GM12878 (cell line): Measurements from ENCODE around the gene MTHFD2. TPM values are rescaled to one million over a fixed set of nuclear protein-coding genes. Genes with fewer than 3 reads are reported as not detected.

Experiments used
- ATAC-seq: fragments of 200-7000 bp; cut with Tn5 transposase; 3 replicates; pipeline ENCODE4 v1.9.1; 2020; ENCODE audit warnings: mild to moderate bottlenecking, moderate library complexity
- BruUV-seq: library from RNA; stranded (reverse); fragments of 400-500 nt; replicated peaks from 2 replicates; lab custom pipeline; 2021; lab: Mats Ljungman, UMichigan
- CTCF ChIA-PET: fragments of 300-600 bp; sonication (Branson Sonifier 250); formaldehyde crosslinking; extraction: SDS; loops from one replicate; lab custom pipeline; 2021; ENCODE audit warnings: inconsistent platforms; lab: Yijun Ruan, JAX
- POLR2A ChIA-PET: fragments of 350-600 bp; formaldehyde crosslinking; extraction: SDS; loops from one replicate; lab custom pipeline; 2021; ENCODE audit warnings: inconsistent platforms; lab: Charles Lee
- RAD21 ChIA-PET: fragments of 300-600 bp; sonication (Branson Sonifier 250); formaldehyde crosslinking; loops from one replicate; lab custom pipeline; 2023; ENCODE audit warnings: antibody characterized with exemption; ENCODE audit not compliant: unreplicated experiment; lab: Charles Lee
- SMC1A ChIA-PET: fragments of 300-600 bp; sonication (Branson Sonifier 250); formaldehyde crosslinking; loops from one replicate; lab custom pipeline; 2023; ENCODE audit not compliant: unreplicated experiment, uncharacterized antibody; lab: Charles Lee
- DNase-seq: peaks from one replicate; pipeline ENCODE4 v3.0.0-alpha.2; 2011; ENCODE audit warnings: low read depth, low spot score
- FAIRE-seq: peaks from 3 replicates; lab custom pipeline; 2011; peaks lifted over from hg19 to GRCh38; lab: Jason Lieb, UNC
- H2AFZ ChIP-seq: 2 replicates; pipeline ENCODE4 v1.6.0; 2011; ENCODE audit warnings: low read depth, low read length, control low read depth; ENCODE audit not compliant: control insufficient read depth
- H3K27ac ChIP-seq: 2 replicates; pipeline ENCODE4 v1.5.1; 2011; ENCODE audit warnings: control low read depth; ENCODE audit not compliant: control insufficient read depth, insufficient read depth
- H3K27me3 ChIP-seq, 2 experiments: replicated peaks in 1 of 2; 2 replicates each; pipeline versions ENCODE4 v1.6.0 to v1.6.1; 2011; ENCODE audit warnings: low read length in 1 of 2; ENCODE audit not compliant: control insufficient read depth in 2 of 2, insufficient read depth in 2 of 2
- H3K36me3 ChIP-seq, 2 experiments: 2 replicates each; pipeline ENCODE4 v1.5.1; 2011; ENCODE audit warnings: low read length in 1 of 2; ENCODE audit not compliant: control insufficient read depth in 2 of 2, insufficient read depth in 2 of 2
- H3K4me1 ChIP-seq: 2 replicates; pipeline ENCODE4 v1.6.1; 2011; ENCODE audit warnings: mild to moderate bottlenecking, low read length, moderate library complexity, mixed read lengths; ENCODE audit not compliant: control insufficient read depth, insufficient read depth
- H3K4me2 ChIP-seq: 2 replicates; pipeline ENCODE4 v1.6.0; 2011; ENCODE audit warnings: control low read depth; ENCODE audit not compliant: control insufficient read depth, insufficient read depth
- H3K4me3 ChIP-seq: fragments of 200-600 bp; sonication (generic); 2 replicates; pipeline ENCODE4 v1.5.1; 2016
- H3K79me2 ChIP-seq: 2 replicates; pipeline ENCODE4 v1.6.0; 2011; ENCODE audit warnings: low read length; ENCODE audit not compliant: control insufficient read depth, insufficient read depth
- H3K9ac ChIP-seq: 2 replicates; pipeline ENCODE4 v1.8.0; 2011; ENCODE audit warnings: low read length, control low read depth, mixed read lengths; ENCODE audit not compliant: control insufficient read depth, insufficient read depth
- H3K9me3 ChIP-seq: replicated peaks from 3 replicates; pipeline ENCODE4 v1.5.1; 2011; ENCODE audit warnings: mild to moderate bottlenecking, low read length; ENCODE audit not compliant: control insufficient read depth, insufficient read depth
- H4K20me1 ChIP-seq: 2 replicates; pipeline ENCODE4 v1.6.0; 2011; ENCODE audit not compliant: control insufficient read depth, insufficient read depth
- BCLAF1 ChIP-seq: fragments of 450-650 bp; IDR thresholded peaks from 2 replicates; pipeline ENCODE4 v1.6.1; 2017; ENCODE audit warnings: antibody characterized with exemption, mild to moderate bottlenecking, moderate library complexity
- E2F4 ChIP-seq: IDR thresholded peaks from 2 replicates; pipeline ENCODE4 v1.6.1; 2012; ENCODE audit warnings: low read depth, low read length, improper control_type of control experiment
- HSF1 ChIP-seq: fragments of 150-350 bp; IDR thresholded peaks from 2 replicates; pipeline ENCODE4 v1.6.1; 2014; ENCODE audit warnings: mild to moderate bottlenecking, low read depth, low read length
- NKRF ChIP-seq: fragments of 450-650 bp; conservative IDR thresholded peaks from 2 replicates; pipeline ENCODE4 v1.6.1; 2017; ENCODE audit warnings: mild to moderate bottlenecking, moderate library complexity
- POLR2AphosphoS5 ChIP-seq: IDR thresholded peaks from 2 replicates; pipeline ENCODE4 v1.6.1; 2011; ENCODE audit warnings: mild to moderate bottlenecking, low read length, inconsistent platforms
- SIN3A ChIP-seq: IDR thresholded peaks from 2 replicates; pipeline ENCODE4 v1.6.1; 2012; ENCODE audit warnings: low read depth, low read length, improper control_type of control experiment
- SMARCA5 ChIP-seq: fragments of 450-650 bp; IDR thresholded peaks from 2 replicates; pipeline ENCODE4 v1.6.1; 2017; ENCODE audit warnings: mild to moderate bottlenecking
- ZNF687 ChIP-seq: fragments of 450-650 bp; IDR thresholded peaks from 2 replicates; pipeline ENCODE4 v1.6.1; 2017; ENCODE audit warnings: mild to moderate bottlenecking, moderate library complexity
- WGBS: methylation state at CpG from one replicate; pipeline ENCODE4 v1.1.6; 2016; ENCODE audit warnings: low lambda C conversion rate; ENCODE audit not compliant: insufficient replicate concordance, insufficient coverage; ENCODE audit errors: missing lambda C conversion rate; 5-methylcytosine and 5-hydroxymethylcytosine counted together
- in situ Hi-C: fragments of 300-500 bp; cut with MboI; formaldehyde crosslinking; loops from 9 replicates; pipeline ENCODE4 v1.14.3; 2018; ENCODE audit warnings: mixed read lengths
- intact Hi-C: fragments of 100-400 bp; cut with micrococcal nuclease; formaldehyde crosslinking; loops from one replicate; pipeline ENCODE4 v1.14.2; 2022; ENCODE audit not compliant: unreplicated experiment
- polyA plus RNA-seq, 11 experiments: library from polyadenylated mRNA; depleted of rRNA in 4 of 11; unstranded in 6 of 11; stranded (reverse) in 5 of 11; fragments of >200 nt; fragmentation: Nextera tagmentation in 4 of 11; fragmentation: Illumina TruSeq in 1 of 11; extraction: Ambion mirVana in 4 of 11; extraction: Trizol in 1 of 11; gene quantifications; 1 replicate in 1 of 11; 2 replicates in 10 of 11; pipeline versions ENCODE4 v1.2.1 to v1.2.3, GENCODE V29; 2011 to 2016; ENCODE audit warnings: inconsistent platforms in 2 of 11, missing spikeins in 2 of 11, low read depth in 1 of 11
- total RNA-seq, 4 experiments: library from RNA; depleted of rRNA in 3 of 4; stranded (reverse); fragments of >200 nt in 3 of 4; fragmentation: Illumina TruSeq in 1 of 4; extraction: Trizol in 1 of 4; gene quantifications; 2 replicates each; pipeline versions ENCODE4 v1.2.1 to v1.2.3, GENCODE V29; 2013 to 2021

MTHFD2 gene
- total and polyA plus RNA-seq, 10 of the 15 experiments (the other 5 are each of a cell fraction or from before 2014, with no cell fraction given), result 128 to 292 (median 150) TPM

GRCh38 chr2:74198023-74198460 lies 373 bp upstream of the MTHFD2 start (continued):
- TF ChIP-seq NKRF, result peak; percentile 20; the same call in 1 of the 2 replicates
- 0 out of 2 replicates have a peak, but pooled peaks have one; percentile 37 for TF ChIP-seq SMARCA5

GRCh38 chr2:74199275-74199701 lies 873 bp downstream of the MTHFD2 start:
- FAIRE-seq, result no peak
- Histone ChIP-seq H3K9me3 (no peaks in the 10 kb centered on the region), H3K79me2 (peaks cover 61% of the 10 kb centered on the region), H3K27ac (peak overlapping the region; percentile 93), H3K4me2 (peak overlapping the region; percentile 46), H3K4me3 (peak overlapping the region; percentile 96), H2AFZ (no peak overlapping the region), H3K36me3 (peaks cover 0 to 2% of the 10 kb centered on the region in 2 experiments; a peak in 2 of 4 replicates), H3K9ac (peak overlapping the region; percentile 91), H3K27me3 (no peaks in the 10 kb centered on the region), H3K4me1 (peaks cover 8% of the 10 kb centered on the region), H4K20me1 (peaks cover under 1% of the 10 kb centered on the region; the same call in 1 of the 2 replicates)
- in situ Hi-C loops (no loop called here), intact Hi-C loops (no loop called here)
- RAD21 ChIA-PET, result interaction anchor here (0.8 to 4.6 kb wide), 15 partner anchors 11 to 373 kb away, joined by 3 to 39 read pairs (median 6); partner anchors contain the start of genes BOLA3 and MOB1A
- no peak for ATAC-seq
- SMC1A ChIA-PET, result interaction anchor here (0.7 to 3.7 kb wide), 21 partner anchors 8 to 375 kb away, joined by 3 to 24 read pairs (median 5); partner anchors contain the start of genes BOLA3 and MOB1A
- BruUV-seq, result no TSS peak
- under 1% methylated on average over 14 of the region's 20 CpGs for WGBS
- POLR2A ChIA-PET, result interaction anchor here (0.6 to 6.4 kb wide), 11 partner anchors 8 to 135 kb away, joined by 3 to 83 read pairs (median 4); partner anchors contain the start of gene MOB1A
- DNase-seq, result no peak
- CTCF ChIA-PET, result interaction anchor here (1.0 to 7.8 kb wide), 17 partner anchors 9 to 193 kb away, joined by 3 to 90 read pairs (median 5); partner anchors contain the start of genes BOLA3 and MOB1A
- TF ChIP-seq SIN3A, result peak; percentile 57; the same call in 1 of the 2 replicates
- no peak for TF ChIP-seq E2F4
- no peak for TF ChIP-seq POLR2AphosphoS5
- TF ChIP-seq HSF1, result no peak
- 0 out of 2 replicates have a peak, but pooled peaks have one; percentile 5 for TF ChIP-seq ZNF687
- no peak for TF ChIP-seq BCLAF1
